ENCODE results near the gene APRT.

Gene APRT

DNA sequence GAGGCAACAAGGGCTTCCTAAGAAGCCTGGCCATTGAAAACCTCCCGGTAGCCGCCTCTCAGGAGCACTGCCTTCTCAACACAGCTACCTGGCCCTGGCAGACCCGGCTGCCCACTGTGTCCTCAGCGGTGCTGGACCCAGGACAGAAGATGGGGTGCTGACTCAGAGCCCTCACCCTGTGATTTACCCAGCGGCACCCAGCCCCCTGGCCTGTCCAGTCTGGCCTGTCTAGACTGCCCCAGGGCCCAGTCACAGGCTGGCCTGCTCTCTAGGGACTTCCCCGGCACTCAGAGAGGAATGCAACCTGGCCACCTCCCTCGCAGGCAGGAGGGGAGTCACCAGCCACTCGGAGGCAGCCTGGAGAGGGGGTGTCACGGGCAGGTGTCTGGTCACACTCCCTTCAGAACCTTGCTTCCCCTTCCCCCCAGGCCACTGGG lies 46.8 kb downstream of the APRT start:
- TF ChIP-seq GATA2 (IDR thresholded peaks at IDR 0.05; ENCODE audit: low read depth, low read length) (no peak), GATA3 (IDR thresholded peaks at IDR 0.05; ENCODE audit: low read depth, low read length) (no peak)

DNA sequence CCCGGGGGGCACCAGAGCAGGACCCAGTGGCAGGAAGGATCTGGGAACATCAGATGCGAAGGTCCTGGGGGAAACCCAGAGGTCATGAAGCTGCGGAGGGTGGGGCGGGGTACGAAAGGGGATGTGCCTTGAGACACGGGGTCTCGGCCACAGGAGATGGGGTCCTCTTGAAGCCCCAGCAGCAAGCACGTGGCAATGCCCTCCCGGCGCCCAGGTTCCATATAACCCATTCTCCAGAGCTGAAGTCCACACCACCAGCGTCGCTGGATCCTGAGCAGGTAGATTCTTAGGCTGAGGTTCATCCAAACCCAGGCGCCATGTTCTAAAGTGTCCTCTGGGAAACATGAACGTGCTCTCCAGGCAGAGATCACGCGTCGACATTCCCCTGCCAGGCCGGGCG lies 47.6 kb downstream of the APRT start:
- no peak for TF ChIP-seq GATA2 (IDR thresholded peaks at IDR 0.05; ENCODE audit: low read depth, low read length)
- TF ChIP-seq GATA3 (IDR thresholded peaks at IDR 0.05; ENCODE audit: low read depth, low read length): no peak

DNA sequence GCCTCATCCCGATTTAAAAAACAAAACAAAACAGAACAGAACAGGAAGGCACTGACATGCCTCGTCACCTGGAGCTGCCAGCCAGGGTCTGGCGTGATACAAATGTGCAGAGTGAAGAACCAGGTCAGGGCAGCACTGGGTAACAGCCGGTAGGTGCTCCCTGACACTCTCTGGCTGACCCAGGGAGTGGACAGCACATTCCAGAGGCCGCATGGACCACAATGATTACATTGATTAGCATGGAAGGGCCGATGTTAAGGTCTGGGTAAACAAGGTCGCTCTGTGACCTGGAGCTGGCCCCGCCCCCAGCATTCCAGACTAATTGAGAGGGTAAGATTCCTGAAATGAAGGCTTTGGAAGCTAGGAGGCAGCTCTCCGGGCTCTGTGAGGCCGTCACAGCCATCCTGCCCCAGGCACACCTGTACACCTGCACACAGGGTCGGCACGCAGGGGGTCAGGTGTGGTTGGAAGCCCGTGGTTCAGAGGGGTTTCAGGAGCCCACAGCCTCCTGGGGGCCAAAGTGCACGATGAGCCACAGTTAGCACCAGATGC lies 48.1 kb downstream of the APRT start:
- TF ChIP-seq GATA2 (IDR thresholded peaks at IDR 0.05; ENCODE audit: low read depth, low read length): no peak
- no peak for TF ChIP-seq GATA3 (IDR thresholded peaks at IDR 0.05; ENCODE audit: low read depth, low read length)

- TF ChIP-seq GATA3 (IDR thresholded peaks at IDR 0.05; ENCODE audit: low read depth, low read length) (no peak), GATA2 (IDR thresholded peaks at IDR 0.05; ENCODE audit: low read depth, low read length) (no peak)
Measured at GRCh38 chr16:88762941-88763340, 48.8 kb downstream of the APRT start.

DNA sequence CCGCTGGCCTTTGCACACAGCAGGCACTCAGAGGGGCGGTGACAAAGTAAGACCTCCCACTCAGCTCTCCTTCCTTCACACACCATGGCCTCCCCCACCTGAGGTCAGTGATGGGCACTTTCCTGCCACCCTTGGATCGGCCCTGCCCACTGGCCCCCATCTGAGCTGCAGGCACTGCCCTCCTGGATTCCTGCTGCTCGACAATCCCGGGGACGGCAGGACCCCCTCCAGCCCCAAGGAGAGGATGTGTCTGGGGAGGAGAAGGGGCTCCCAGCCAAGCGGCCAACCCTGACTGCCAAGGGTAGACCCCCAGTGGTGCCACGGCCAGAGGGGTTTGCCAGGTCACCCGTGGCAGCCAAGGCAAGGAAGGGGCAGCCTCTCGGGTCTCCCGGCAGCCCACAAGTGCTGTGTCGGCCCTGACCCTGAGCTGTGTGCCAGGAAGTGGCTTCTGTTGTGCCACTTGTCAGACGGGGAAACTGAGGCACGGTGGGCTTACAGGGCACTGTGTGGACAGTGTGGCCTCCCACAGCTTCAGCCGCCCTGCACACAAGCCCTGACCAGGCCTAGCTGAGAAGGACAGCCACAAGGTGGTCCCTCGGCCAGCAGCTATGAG lies 49.4 kb downstream of the APRT start:
- TF ChIP-seq GATA3 (IDR thresholded peaks at IDR 0.05; ENCODE audit: low read depth, low read length) (no peak), GATA2 (IDR thresholded peaks at IDR 0.05; ENCODE audit: low read depth, low read length) (no peak)

DNA sequence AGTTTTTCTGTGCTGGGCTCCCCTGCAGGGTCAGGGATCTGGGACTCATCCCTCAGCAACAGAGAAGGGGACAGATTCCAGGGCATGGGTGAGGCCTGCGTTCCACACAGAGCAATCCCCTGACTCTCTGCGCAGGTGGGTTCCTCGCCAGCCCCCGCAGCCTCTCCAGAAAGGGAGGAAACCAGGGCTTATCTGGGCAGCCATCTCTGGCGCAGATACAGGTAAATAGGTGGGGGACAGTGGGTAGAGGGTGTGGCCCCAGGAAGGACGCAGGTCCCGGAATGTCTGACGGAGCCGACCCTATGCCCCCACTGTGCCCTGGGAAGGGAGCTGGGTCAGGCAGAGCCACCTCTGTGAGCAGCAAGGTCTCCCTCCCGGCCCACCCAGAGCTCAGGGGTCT lies 49.9 kb downstream of the APRT start:
- TF ChIP-seq GATA2 (IDR thresholded peaks at IDR 0.05; ENCODE audit: low read depth, low read length): peak; percentile 44; the same call in 1 of the 2 replicates
- TF ChIP-seq GATA3 (IDR thresholded peaks at IDR 0.05; ENCODE audit: low read depth, low read length): no peak

GRCh38 chr16:88761143-88761534 lies 50.6 kb downstream of the APRT start:
- no peak for TF ChIP-seq GATA3 (IDR thresholded peaks at IDR 0.05; ENCODE audit: low read depth, low read length)

DNA sequence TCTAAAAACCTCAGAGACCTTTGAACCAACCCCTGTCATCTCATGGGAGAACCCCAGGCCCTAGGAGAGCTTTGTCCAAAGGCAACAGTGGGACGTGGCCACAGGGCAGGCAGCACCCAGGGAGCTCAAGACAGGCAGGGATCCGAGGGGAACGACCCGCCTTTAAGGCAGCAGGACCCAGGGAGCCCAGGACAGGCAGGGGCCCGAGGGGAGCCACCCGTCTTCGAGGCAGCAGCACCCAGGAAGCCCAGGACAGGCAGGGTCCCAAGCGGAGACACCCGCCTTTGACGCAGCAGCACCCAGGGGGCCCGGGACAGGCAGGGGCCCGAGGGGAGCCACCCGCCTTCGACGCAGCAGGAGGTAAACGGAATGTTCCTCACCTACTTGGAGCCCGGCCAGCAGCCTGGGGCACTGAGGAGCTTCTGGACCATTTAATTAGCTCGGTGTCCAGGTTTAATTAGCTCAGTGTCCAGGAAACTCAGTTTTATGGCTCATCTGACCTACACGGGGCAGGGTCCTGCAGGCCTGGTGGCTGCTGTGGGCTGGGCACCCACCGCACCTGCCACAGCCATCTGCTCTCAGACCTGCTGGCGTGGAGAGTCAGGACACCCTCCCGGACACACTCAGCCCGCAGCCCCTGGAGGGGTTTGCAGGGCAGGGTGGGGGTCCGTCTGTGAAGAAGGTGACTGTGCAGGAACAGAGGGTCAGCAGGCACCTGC lies 51.1 kb downstream of the APRT start:
- TF ChIP-seq GATA3 (IDR thresholded peaks at IDR 0.05; ENCODE audit: low read depth, low read length) (no peak), GATA2 (IDR thresholded peaks at IDR 0.05; ENCODE audit: low read depth, low read length) (no peak)

GRCh38 chr16:88759976-88760350 lies 51.8 kb downstream of the APRT start:
- TF ChIP-seq GATA3 (IDR thresholded peaks at IDR 0.05; ENCODE audit: low read depth, low read length) (no peak), GATA2 (IDR thresholded peaks at IDR 0.05; ENCODE audit: low read depth, low read length) (no peak)

Measured in SH-SY5Y (cell line).